HepG2 (cell line): ENCODE data around the gene PYGB. TPM values are rescaled to one million over a fixed set of nuclear protein-coding genes. Genes with fewer than 3 reads are reported as not detected.

Source experiments
- ATF7 ChIP-seq, 2 experiments: fragments of 450-650 bp in 1 of 2; sonication (generic) in 1 of 2; formaldehyde crosslinking in 1 of 2; IDR thresholded peaks; 2 replicates each; pipeline versions ENCODE4 v1.4.0 to v1.6.1; 2016 to 2020; ENCODE audit warnings: antibody characterized with exemption in 1 of 2, mild to moderate bottlenecking in 1 of 2, missing genetic modification reagents in 1 of 2
- HMG20B ChIP-seq: conservative IDR thresholded peaks from 2 replicates; pipeline ENCODE4 v1.6.1; 2016; ENCODE audit warnings: missing genetic modification reagents, missing compliant biosample characterization
- IRX3 ChIP-seq: sonication (generic); formaldehyde crosslinking; IDR thresholded peaks from 2 replicates; pipeline ENCODE4 v1.8.1; 2023; ENCODE audit warnings: mild to moderate bottlenecking, low read depth, missing genetic modification reagents, borderline replicate concordance
- KDM6A ChIP-seq: IDR thresholded peaks from 2 replicates; pipeline ENCODE4 v1.6.1; 2016; ENCODE audit warnings: low read depth
- MED13 ChIP-seq: sonication (generic); formaldehyde crosslinking; IDR thresholded peaks from 2 replicates; pipeline ENCODE4 v1.5.0; 2020; ENCODE audit warnings: missing genetic modification reagents
- RCOR2 ChIP-seq: IDR thresholded peaks from 2 replicates; pipeline ENCODE4 v1.6.1; 2016; ENCODE audit warnings: missing biosample characterization, missing genetic modification reagents
- SSRP1 ChIP-seq: IDR thresholded peaks from 2 replicates; pipeline ENCODE4 v1.6.1; 2016; ENCODE audit warnings: control low read depth
- TOPORS ChIP-seq: sonication (generic); formaldehyde crosslinking; IDR thresholded peaks from 2 replicates; pipeline ENCODE4 v1.8.0; 2023; ENCODE audit warnings: mild to moderate bottlenecking, missing genetic modification reagents
- U2AF1 ChIP-seq: fragments of 200-400 bp; formaldehyde crosslinking; optimal IDR thresholded peaks from 2 replicates; pipeline ENCODE3; 2017; ENCODE audit warnings: mild to moderate bottlenecking, low read depth, low read length
- ZNF234 ChIP-seq: sonication (generic); formaldehyde crosslinking; conservative IDR thresholded peaks from 2 replicates; pipeline ENCODE4 v1.5.1; 2020; ENCODE audit warnings: mild to moderate bottlenecking, missing genetic modification reagents
- ZNF256 ChIP-seq: sonication (generic); formaldehyde crosslinking; conservative IDR thresholded peaks from 2 replicates; pipeline ENCODE4 v1.4.0; 2020; ENCODE audit warnings: missing genetic modification reagents
- ZNF3 ChIP-seq: IDR thresholded peaks from 2 replicates; pipeline ENCODE4 v1.7.0; 2017; ENCODE audit warnings: inconsistent platforms
- ZNF816 ChIP-seq: sonication (generic); formaldehyde crosslinking; IDR thresholded peaks from 2 replicates; pipeline ENCODE4 v1.8.0; 2022; ENCODE audit warnings: missing genetic modification reagents, mild to moderate bottlenecking, borderline replicate concordance
- polyA plus RNA-seq, 8 experiments: library from polyadenylated mRNA; depleted of rRNA in 3 of 8; stranded (reverse) in 7 of 8; unstranded in 1 of 8; fragments of >200 nt; fragmentation: Illumina TruSeq in 4 of 8; extraction: Trizol in 4 of 8; gene quantifications; 2 replicates each; pipeline versions ENCODE4 v1.2.1 to v1.2.3, GENCODE V29; 2011 to 2016; ENCODE audit warnings: low read depth in 4 of 8, missing spikeins in 1 of 8, mixed read lengths in 1 of 8; ENCODE audit not compliant: insufficient read depth in 1 of 8
- total RNA-seq, 5 experiments: library from RNA; depleted of rRNA; stranded (reverse); fragments of >200 nt; fragmentation: Illumina TruSeq; extraction: Trizol; gene quantifications; 2 replicates each; pipeline ENCODE4 v1.2.3, GENCODE V29; 2016; ENCODE audit warnings: low read depth in 1 of 5
- TF ChIP-seq, protein P1 (sequence below): sonication (generic); formaldehyde crosslinking; IDR thresholded peaks from 2 replicates; pipeline ENCODE4 v1.5.1; 2020; ENCODE audit warnings: mild to moderate bottlenecking, missing genetic modification reagents, moderate library complexity
- TF ChIP-seq, protein P2 (sequence below): sonication (generic); formaldehyde crosslinking; IDR thresholded peaks from 2 replicates; pipeline ENCODE4 v1.8.0; 2022; ENCODE audit warnings: missing genetic modification reagents, mild to moderate bottlenecking, moderate library complexity, borderline replicate concordance
- TF ChIP-seq, protein P3 (sequence below): sonication (generic); formaldehyde crosslinking; IDR thresholded peaks from 2 replicates; pipeline ENCODE4; 2020; ENCODE audit warnings: missing genetic modification reagents, mild to moderate bottlenecking, borderline replicate concordance
- TF ChIP-seq, protein P4 (sequence below): sonication (generic); formaldehyde crosslinking; IDR thresholded peaks from 2 replicates; pipeline ENCODE4 v1.4.0; 2020; ENCODE audit warnings: mild to moderate bottlenecking, missing genetic modification reagents
- TF ChIP-seq, protein P5 (sequence below): sonication (generic); formaldehyde crosslinking; IDR thresholded peaks from 2 replicates; pipeline ENCODE4 v1.4.0; 2020; ENCODE audit warnings: missing genetic modification reagents
- TF ChIP-seq, protein P6 (sequence below): sonication (generic); formaldehyde crosslinking; IDR thresholded peaks from 2 replicates; pipeline ENCODE4 v1.9.0; 2021; ENCODE audit warnings: missing genetic modification reagents, borderline replicate concordance

PYGB gene
- total and polyA plus RNA-seq, 2 of the 13 experiments (the other 11 are each of a cell fraction or from before 2014, with no cell fraction given): 24.2 to 86.3 TPM

DNA sequence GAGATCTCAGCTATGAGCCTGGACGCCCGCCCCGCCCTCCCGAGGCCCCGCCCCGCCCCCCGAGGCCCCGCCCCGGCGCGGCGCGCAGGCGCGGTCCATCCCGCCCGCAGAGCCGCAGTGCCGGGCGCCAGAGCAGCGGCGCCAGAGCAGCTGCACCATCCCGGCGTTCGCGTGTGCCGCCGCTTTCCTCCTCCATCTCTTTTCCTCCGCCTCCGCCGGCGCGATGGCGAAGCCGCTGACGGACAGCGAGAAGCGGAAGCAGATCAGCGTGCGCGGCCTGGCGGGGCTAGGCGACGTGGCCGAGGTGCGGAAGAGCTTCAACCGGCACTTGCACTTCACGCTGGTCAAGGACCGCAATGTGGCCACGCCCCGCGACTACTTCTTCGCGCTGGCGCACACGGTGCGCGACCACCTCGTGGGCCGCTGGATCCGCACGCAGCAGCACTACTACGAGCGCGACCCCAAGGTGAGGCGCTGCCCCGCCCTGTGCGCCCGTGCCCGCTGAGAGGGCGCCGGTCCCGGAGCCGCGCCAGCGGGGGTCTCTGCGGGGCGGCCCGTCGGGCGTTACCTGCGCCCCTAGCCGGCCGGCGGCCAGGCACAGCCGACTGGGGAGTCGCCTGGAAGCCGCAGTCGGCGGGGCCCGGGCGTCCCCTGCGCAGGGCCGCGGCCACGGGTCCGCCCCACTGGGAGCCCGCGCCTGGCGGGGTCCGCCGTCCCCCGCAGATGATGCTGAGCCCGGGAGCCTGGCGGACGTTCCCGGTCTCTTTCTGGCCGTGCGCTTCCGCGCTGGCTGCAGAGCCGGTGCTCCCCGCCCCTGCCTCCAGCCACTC lies at the start of gene PYGB (continued):
- TF ChIP-seq, protein P1, sequence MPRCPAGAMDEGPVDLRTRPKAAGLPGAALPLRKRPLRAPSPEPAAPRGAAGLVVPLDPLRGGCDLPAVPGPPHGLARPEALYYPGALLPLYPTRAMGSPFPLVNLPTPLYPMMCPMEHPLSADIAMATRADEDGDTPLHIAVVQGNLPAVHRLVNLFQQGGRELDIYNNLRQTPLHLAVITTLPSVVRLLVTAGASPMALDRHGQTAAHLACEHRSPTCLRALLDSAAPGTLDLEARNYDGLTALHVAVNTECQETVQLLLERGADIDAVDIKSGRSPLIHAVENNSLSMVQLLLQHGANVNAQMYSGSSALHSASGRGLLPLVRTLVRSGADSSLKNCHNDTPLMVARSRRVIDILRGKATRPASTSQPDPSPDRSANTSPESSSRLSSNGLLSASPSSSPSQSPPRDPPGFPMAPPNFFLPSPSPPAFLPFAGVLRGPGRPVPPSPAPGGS (CRISPR knock-in tag): no peak; the same call in 1 of the 2 replicates
- TF ChIP-seq, protein P2, sequence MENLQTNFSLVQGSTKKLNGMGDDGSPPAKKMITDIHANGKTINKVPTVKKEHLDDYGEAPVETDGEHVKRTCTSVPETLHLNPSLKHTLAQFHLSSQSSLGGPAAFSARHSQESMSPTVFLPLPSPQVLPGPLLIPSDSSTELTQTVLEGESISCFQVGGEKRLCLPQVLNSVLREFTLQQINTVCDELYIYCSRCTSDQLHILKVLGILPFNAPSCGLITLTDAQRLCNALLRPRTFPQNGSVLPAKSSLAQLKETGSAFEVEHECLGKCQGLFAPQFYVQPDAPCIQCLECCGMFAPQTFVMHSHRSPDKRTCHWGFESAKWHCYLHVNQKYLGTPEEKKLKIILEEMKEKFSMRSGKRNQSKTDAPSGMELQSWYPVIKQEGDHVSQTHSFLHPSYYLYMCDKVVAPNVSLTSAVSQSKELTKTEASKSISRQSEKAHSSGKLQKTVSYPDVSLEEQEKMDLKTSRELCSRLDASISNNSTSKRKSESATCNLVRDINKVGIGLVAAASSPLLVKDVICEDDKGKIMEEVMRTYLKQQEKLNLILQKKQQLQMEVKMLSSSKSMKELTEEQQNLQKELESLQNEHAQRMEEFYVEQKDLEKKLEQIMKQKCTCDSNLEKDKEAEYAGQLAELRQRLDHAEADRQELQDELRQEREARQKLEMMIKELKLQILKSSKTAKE (CRISPR knock-in tag): peak; percentile 84
- TF ChIP-seq ZNF3: no peak
- TF ChIP-seq ZNF256: peak; percentile 93; the same call in 1 of the 2 replicates
- TF ChIP-seq HMG20B: peak; percentile 53; the same call in 1 of the 2 replicates
- no peak for TF ChIP-seq ATF7 (IDR thresholded peaks at IDR 0.05)
- TF ChIP-seq ATF7 (CRISPR knock-in tag; IDR thresholded peaks at IDR 0.05): peak; percentile 65; the same call in 1 of the 2 replicates
- TF ChIP-seq KDM6A (CRISPR knock-in tag): no peak
- TF ChIP-seq, protein P3, sequence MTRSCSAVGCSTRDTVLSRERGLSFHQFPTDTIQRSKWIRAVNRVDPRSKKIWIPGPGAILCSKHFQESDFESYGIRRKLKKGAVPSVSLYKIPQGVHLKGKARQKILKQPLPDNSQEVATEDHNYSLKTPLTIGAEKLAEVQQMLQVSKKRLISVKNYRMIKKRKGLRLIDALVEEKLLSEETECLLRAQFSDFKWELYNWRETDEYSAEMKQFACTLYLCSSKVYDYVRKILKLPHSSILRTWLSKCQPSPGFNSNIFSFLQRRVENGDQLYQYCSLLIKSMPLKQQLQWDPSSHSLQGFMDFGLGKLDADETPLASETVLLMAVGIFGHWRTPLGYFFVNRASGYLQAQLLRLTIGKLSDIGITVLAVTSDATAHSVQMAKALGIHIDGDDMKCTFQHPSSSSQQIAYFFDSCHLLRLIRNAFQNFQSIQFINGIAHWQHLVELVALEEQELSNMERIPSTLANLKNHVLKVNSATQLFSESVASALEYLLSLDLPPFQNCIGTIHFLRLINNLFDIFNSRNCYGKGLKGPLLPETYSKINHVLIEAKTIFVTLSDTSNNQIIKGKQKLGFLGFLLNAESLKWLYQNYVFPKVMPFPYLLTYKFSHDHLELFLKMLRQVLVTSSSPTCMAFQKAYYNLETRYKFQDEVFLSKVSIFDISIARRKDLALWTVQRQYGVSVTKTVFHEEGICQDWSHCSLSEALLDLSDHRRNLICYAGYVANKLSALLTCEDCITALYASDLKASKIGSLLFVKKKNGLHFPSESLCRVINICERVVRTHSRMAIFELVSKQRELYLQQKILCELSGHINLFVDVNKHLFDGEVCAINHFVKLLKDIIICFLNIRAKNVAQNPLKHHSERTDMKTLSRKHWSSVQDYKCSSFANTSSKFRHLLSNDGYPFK: peak; percentile 46; the same call in 1 of the 2 replicates
- TF ChIP-seq, protein P4, sequence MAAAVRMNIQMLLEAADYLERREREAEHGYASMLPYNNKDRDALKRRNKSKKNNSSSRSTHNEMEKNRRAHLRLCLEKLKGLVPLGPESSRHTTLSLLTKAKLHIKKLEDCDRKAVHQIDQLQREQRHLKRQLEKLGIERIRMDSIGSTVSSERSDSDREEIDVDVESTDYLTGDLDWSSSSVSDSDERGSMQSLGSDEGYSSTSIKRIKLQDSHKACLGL (CRISPR knock-in tag): peak; percentile 97
- TF ChIP-seq ZNF234 (CRISPR knock-in tag): peak; percentile 0; the same call in 1 of the 2 replicates
- TF ChIP-seq, protein P5, sequence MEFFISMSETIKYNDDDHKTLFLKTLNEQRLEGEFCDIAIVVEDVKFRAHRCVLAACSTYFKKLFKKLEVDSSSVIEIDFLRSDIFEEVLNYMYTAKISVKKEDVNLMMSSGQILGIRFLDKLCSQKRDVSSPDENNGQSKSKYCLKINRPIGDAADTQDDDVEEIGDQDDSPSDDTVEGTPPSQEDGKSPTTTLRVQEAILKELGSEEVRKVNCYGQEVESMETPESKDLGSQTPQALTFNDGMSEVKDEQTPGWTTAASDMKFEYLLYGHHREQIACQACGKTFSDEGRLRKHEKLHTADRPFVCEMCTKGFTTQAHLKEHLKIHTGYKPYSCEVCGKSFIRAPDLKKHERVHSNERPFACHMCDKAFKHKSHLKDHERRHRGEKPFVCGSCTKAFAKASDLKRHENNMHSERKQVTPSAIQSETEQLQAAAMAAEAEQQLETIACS (CRISPR knock-in tag): peak; percentile 45
- TF ChIP-seq IRX3 (CRISPR knock-in tag): peak; percentile 94
- peak; percentile 89 for TF ChIP-seq MED13 (CRISPR knock-in tag)
- no peak; the same call in 1 of the 2 replicates for TF ChIP-seq ZNF816 (CRISPR knock-in tag)
- peak; percentile 59; the same call in 1 of the 2 replicates for TF ChIP-seq RCOR2 (CRISPR knock-in tag)
- no peak for TF ChIP-seq U2AF1
- peak; percentile 96 for TF ChIP-seq TOPORS (CRISPR knock-in tag)
- TF ChIP-seq, protein P6, sequence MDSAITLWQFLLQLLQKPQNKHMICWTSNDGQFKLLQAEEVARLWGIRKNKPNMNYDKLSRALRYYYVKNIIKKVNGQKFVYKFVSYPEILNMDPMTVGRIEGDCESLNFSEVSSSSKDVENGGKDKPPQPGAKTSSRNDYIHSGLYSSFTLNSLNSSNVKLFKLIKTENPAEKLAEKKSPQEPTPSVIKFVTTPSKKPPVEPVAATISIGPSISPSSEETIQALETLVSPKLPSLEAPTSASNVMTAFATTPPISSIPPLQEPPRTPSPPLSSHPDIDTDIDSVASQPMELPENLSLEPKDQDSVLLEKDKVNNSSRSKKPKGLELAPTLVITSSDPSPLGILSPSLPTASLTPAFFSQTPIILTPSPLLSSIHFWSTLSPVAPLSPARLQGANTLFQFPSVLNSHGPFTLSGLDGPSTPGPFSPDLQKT (CRISPR knock-in tag): peak; percentile 17; the same call in 1 of the 2 replicates
- peak; percentile 84 for TF ChIP-seq SSRP1
